GM19438 (cell line): Measurements from ENCODE around the gene OSTC.

Experiments
- ATAC-seq: cut with Tn5 transposase; IDR thresholded peaks from one replicate; pipeline ENCODE4 v1.9.1; 2021; ENCODE audit warnings: low read depth; ENCODE audit not compliant: unreplicated experiment

Gene OSTC

GRCh38 chr4:108650212-108651013 is at the start of gene OSTC:
Gene OSTC (plus strand): TSS chr4:108650599. CDS start chr4:108650656, 57 bp downstream.
- peak; percentile 92 for ATAC-seq

GRCh38 chr4:108601106-108601505 is 49.3 kb upstream of the OSTC start:
- ATAC-seq: no peak

- ATAC-seq: no peak
These were observed 48.9 kb upstream of the OSTC start for GRCh38 chr4:108601532-108601931.

- no peak for ATAC-seq
These were observed 48.2 kb upstream of the OSTC start for GRCh38 chr4:108602163-108602562.

GRCh38 chr4:108607079-108607815 is 43.2 kb upstream of the OSTC start:
- ATAC-seq: no peak

GRCh38 chr4:108611365-108611764 is 39.0 kb upstream of the OSTC start:
- no peak for ATAC-seq

GRCh38 chr4:108612365-108612764 is 38.0 kb upstream of the OSTC start:
- ATAC-seq: no peak

GRCh38 chr4:108619372-108620100 is 30.9 kb upstream of the OSTC start:
- peak; percentile 17 for ATAC-seq

- peak; percentile 100 for ATAC-seq
These were observed 30.1 kb upstream of the OSTC start, which contains the start of gene RPL34 for GRCh38 chr4:108620101-108620932. Gene RPL34 (plus strand): TSS chr4:108620576. CDS start chr4:108621960, 1,384 bp downstream.

- ATAC-seq: no peak
These were observed 29.2 kb upstream of the OSTC start for GRCh38 chr4:108620933-108621905.

- no peak for ATAC-seq
These were observed 28.4 kb upstream of the OSTC start for GRCh38 chr4:108622022-108622421.

- ATAC-seq: no peak
These were observed 27.6 kb upstream of the OSTC start for GRCh38 chr4:108622828-108623227.

- ATAC-seq: no peak
These were observed 25.9 kb upstream of the OSTC start for GRCh38 chr4:108624263-108625056.

- ATAC-seq: no peak
These were observed 24.3 kb upstream of the OSTC start for GRCh38 chr4:108626056-108626455.

- ATAC-seq: no peak
These were observed 22.0 kb upstream of the OSTC start for GRCh38 chr4:108628411-108628810.

- ATAC-seq: no peak
These were observed 15.2 kb upstream of the OSTC start for GRCh38 chr4:108635070-108635655.

- no peak for ATAC-seq
These were observed 14.2 kb upstream of the OSTC start for GRCh38 chr4:108636246-108636645.

- no peak for ATAC-seq
These were observed 12.5 kb upstream of the OSTC start for GRCh38 chr4:108637856-108638255.
